ENCODE measurements around the gene CILP. TPM values are rescaled to one million over a fixed set of nuclear protein-coding genes. Genes with fewer than 3 reads are reported as not detected.

Gene CILP
- total RNA-seq, 1 experiment from 2014 or later: not detected

- Histone ChIP-seq H3K4me1 (ENCODE audit: control insufficient read depth in 1 of 2, insufficient read depth in 2 of 2, low read length in 2 of 2) (no peaks in the 10 kb centered on the region), H3K4me3 (replicated peaks in 1 of 2; ENCODE audit: low read depth in 1 of 2, low read length in 2 of 2) (no peak overlapping the region), H3K36me3 (ENCODE audit: control insufficient read depth in 1 of 2, insufficient read depth in 2 of 2, low read length in 2 of 2) (no peaks in the 10 kb centered on the region), H2AFZ (ENCODE audit: low read depth, low read length, poor library complexity, severe bottlenecking) (no peak overlapping the region), H3K27ac (ENCODE audit: low read depth, low read length) (no peak overlapping the region), H3K9me2 (ENCODE audit: insufficient read depth) (no peaks in the 10 kb centered on the region), H4K20me1 (ENCODE audit: insufficient read depth) (no peaks in the 10 kb centered on the region), H3K4me2 (ENCODE audit: low read length) (no peak overlapping the region), H3K9ac (ENCODE audit: low read length) (no peak overlapping the region), H3K27me3 (ENCODE audit: insufficient read depth, low read length) (no peaks in the 10 kb centered on the region), H3K79me2 (ENCODE audit: insufficient read depth, low read length) (no peaks in the 10 kb centered on the region), H3K9me3 (ENCODE audit: control insufficient read depth in 1 of 2, insufficient read depth in 1 of 2, low read depth in 1 of 2, low read length in 2 of 2) (no peaks in the 10 kb centered on the region)
- no TSS peak for BruUV-seq (replicated peaks)
- no peak for ATAC-seq
- TF ChIP-seq FOSL1 (IDR thresholded peaks at IDR 0.05; ENCODE audit: low read depth) (no peak), POLR2AphosphoS5 (IDR thresholded peaks at IDR 0.05; ENCODE audit: low read depth, low read length) (no peak), JUND (IDR thresholded peaks at IDR 0.05) (no peak), REST (IDR thresholded peaks at IDR 0.05; ENCODE audit: low read depth) (no peak), ELF1 (IDR thresholded peaks at IDR 0.05; ENCODE audit: borderline replicate concordance, low read depth) (no peak), ZBTB33 (IDR thresholded peaks at IDR 0.05; ENCODE audit: extremely low read depth, insufficient replicate concordance, low read length) (no peak), SP1 (IDR thresholded peaks at IDR 0.05; ENCODE audit: low read depth) (no peak)
- intact Hi-C loops (cut with micrococcal nuclease): no loop called here
- no peak for DNase-seq (ENCODE audit: low read depth, low spot score)
- RAD21 ChIA-PET (ENCODE audit: low non-redundant PET in 1 of 2, low total read pairs in 2 of 2, uncharacterized antibody in 2 of 2, unreplicated experiment in 2 of 2): no interaction called here
- CTCF ChIA-PET: no interaction called here
- POLR2A ChIA-PET: no interaction called here
These were observed 35.7 kb upstream of the CILP start for GRCh38 chr15:65246939-65247338.
